GM19397 (cell line): ENCODE measurements around the gene SYT7.

Source experiments
- ATAC-seq: cut with Tn5 transposase; IDR thresholded peaks from one replicate; pipeline ENCODE4 v1.9.1; 2021; ENCODE audit warnings: mild to moderate bottlenecking, moderate library complexity; ENCODE audit not compliant: unreplicated experiment

SYT7 gene

GRCh38 chr11:61503135-61503770, 77.6 kb downstream of the SYT7 start:
- no peak for ATAC-seq

DNA sequence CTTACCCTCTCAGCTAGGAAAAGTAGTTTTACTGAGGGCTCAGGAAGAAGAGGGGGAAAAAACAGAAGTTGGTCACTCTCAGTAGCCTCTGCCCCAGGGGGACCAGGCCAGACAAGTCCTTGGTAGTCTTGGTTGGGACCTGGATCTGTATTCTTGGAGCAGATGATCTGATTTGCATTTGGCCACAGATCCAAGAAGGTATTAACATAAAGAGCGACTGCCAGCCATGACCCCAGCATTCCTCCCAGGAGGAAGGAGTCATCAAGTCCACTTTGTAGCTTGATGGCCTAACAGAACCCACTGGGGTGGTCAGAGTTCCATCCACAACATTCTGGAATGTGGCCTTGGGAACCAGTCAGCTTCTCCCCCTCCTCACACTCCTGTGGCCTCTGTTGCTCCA, 78.4 kb downstream of the SYT7 start:
- ATAC-seq, result no peak

DNA sequence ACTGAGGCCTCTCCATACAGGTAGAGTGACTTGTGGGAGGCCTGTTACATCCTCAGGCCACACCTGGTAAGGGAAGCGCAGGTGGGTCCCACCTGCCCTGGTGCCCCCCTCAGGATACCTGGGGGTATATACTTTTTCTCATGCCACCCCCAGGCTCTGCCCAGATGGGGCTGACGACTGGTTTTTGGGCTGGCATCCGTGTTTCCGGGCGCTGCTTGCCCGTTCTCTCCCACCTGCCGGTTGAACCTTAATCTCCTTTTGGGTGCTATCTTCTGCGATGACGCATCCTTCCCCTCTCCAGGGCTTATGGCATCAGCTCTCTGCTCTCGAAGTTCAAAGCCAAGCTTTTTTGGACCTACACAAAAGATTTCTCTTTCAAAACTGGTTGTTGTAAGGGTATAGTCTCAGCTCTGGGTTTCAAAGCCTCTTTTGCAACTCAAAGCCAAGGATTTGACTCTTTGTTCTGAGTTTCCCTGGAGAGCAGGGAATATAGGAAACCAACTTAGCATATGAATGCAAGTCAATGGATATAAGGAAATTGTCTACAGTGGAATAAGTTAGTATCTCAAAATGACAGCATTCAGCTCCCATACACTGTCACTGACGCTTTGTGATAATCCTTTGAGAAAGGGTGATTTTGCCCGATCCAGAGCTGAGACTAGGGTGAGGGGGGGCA, 80.9 kb downstream of the SYT7 start:
- ATAC-seq, result no peak

DNA sequence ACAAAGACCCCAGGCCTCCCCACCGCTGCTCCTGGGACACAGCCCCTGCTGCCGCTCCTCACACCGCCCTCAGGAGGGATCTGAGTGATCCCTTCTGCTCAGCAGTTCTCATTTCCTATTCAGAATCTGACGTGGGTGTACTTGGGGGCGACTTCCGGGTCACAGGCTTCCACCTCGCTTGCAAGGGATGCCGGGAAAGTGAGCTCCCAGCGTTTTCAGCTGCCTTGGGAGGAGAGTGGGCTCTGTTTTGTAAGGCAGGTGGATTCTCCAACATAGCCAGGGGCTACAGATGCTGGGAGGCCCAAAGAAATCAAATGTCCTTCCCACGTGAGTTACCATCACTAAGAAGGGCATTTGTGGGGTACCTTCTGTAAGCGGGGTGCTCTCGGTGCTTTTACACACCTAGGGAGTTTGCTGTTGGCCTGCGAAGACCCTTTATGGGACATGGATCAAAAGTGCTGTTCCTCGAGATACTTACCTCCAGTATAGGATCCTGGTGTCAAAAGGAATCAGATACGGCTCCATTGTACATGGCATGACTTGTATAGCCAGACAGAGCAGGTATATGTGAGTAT, 82.0 kb downstream of the SYT7 start:
- ATAC-seq, result no peak

DNA sequence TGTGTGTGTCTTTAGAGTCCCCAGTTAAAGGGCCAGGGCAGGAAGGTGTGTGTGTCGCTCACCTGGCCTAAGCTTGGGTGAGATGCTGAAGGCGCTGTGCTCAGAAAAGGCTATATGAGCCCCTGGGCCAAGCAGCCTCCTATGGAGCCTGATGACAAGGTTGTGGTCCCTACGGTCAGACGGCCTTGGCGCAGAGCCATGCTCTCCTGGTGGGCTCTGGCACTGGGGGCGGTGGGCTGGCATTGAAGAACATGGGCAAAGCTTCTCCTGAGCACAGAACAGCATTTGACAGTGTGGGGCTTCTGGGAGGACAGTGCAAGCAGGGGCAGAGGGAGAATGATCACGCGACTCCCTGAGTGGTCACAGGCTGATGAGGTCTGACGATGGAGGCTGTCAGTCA, 83.0 kb downstream of the SYT7 start:
- no peak for ATAC-seq

DNA sequence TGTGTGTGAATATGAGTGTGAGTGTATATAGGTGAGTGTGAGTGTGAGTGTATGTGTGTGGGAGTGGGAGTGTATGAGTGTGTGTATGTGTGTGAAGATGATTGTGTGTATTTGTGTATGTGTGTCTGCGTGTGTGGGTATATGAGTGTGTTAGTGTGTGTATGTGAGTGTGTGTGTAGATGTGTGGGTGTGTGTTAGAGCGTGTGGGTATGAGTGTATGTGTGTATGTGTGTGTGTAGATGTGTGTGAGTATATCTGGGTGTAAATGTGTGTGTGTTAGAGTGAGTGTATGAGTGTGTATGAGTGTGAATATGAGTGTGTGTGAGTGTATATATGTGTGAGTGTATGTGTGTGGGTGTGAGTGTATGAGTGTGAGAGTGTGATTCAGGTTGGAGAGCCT, 83.4 kb downstream of the SYT7 start:
- no peak for ATAC-seq

DNA sequence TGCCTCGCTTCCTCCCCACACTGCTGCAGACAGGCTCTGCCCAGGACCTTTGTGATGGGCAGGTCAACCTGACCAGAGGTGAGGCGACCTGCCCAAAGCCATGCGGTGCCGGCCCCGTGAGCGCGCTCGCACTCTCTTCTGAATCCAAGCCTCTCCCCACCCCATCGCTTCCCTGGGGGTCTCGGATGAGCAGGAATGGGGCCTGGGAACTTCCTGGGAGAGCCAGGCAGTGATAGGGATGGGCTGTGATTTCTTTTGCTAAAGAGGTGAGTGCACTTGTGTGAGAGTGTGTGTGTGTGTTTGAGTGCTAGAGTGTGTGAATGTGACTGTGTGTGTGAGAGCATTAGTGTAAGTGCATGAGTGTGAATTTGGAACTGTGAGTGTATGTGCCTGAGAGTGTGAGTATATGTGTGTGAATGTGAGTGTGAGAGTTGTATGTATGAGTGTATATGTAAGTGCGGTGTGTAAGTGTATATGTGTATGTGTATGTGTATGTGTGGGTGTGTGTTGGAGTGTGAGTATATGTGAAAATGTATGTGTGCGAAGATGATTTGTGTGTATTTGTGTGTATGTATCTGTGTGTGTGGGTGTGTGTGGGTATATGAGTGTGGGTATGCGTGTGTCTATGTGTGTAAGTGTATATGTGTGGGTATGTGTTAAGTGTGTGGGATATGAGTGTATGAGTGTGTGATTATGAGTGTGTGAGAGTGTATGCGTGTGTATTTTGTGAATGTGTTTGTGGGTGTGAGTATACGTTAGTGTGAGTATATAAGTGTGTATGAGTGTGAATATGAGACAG, 84.1 kb downstream of the SYT7 start:
- ATAC-seq, result no peak

- ATAC-seq, result no peak
Measured at GRCh38 chr11:61495801-61496601, 84.9 kb downstream of the SYT7 start.

- ATAC-seq, result no peak
Measured at GRCh38 chr11:61494381-61494961, 86.4 kb downstream of the SYT7 start.

DNA sequence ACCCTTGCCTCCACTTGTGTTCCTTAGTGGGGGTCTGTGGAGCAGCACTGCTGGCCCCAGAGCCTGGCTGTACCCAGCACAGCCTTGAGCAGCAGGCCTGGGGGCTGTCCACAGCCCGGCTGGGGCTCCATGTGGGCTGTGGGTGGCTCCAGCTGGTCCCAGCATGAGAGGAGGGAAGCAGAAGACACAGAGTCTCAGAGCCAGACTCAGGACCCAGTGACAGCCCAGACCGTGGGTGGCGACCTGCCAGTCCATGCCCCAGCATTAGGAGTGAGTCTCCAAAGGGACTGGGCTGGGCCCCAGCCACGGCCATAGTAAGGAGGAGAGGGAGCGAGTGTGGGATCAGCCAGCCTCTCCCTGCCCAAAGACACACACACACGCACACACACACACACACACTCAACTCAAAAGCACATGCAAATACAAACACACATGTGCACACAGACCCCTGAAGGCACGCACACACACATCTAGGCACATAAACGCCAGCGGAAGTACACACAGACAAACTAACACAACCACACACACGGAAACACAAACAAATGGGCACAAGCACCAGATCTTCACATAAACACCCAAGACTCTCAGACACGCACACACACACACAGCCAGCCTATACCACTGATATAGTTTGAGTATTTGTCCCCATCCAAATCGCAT, 89.0 kb downstream of the SYT7 start:
- no peak for ATAC-seq

- ATAC-seq, result no peak
Measured at GRCh38 chr11:61489833-61490721, 90.8 kb downstream of the SYT7 start.

GRCh38 chr11:61488651-61489291, 92.1 kb downstream of the SYT7 start:
- ATAC-seq, result no peak

- ATAC-seq, result no peak
Measured at GRCh38 chr11:61487342-61488025, 93.4 kb downstream of the SYT7 start.

- ATAC-seq, result no peak
Measured at GRCh38 chr11:61486779-61487178, 94.1 kb downstream of the SYT7 start.

DNA sequence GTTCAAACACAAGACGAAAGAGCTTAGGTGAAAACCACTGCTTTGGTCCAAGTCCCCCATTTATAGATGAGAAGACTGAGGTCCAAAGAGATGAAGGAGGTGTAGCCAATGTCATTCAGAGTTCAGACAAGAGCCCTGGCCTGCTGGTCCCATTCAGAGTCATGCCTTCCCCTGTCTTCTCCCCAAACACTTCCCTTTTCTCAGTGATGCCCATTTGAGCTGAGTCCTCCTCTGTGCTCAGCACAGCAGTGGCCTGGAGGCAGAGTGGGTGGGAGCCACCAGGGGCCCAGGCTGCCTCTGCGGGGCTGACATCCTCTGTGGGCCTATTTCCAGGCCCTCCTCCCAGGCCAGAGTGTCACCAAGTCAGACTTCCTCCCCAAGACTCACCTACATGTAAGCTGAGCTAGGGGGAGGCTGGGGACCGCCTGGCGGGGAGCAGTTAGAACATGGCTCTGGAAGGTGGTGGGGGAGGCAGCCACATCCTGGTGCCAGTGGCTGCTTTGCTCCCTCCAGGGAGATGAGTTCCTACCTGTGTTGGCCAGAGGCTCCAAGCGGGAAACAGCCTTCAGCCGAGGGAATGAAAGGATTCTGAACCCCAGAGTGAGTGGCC, 94.8 kb downstream of the SYT7 start:
- ATAC-seq, result no peak

DNA sequence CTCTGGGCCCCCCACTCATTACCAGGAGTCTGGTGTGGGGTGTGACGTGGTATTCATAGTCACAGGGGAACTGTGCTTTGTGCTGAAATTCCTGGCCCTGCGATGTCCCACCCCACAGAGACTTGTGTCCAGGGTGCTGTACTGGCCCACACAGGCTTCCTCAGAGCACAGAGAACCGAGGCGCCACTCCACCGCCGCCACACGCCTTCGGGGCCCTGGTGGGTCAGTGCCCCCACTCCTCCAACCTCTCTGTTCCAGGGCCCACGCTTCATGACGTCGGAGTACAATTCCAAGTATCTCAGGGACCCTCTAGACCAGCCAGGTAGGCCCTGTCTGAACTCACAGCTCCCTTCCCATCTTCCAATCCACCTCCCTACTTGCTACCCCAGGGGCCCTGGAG, 95.8 kb downstream of the SYT7 start:
- ATAC-seq, result no peak

GRCh38 chr11:61484541-61484940, 96.3 kb downstream of the SYT7 start:
- ATAC-seq, result no peak

DNA sequence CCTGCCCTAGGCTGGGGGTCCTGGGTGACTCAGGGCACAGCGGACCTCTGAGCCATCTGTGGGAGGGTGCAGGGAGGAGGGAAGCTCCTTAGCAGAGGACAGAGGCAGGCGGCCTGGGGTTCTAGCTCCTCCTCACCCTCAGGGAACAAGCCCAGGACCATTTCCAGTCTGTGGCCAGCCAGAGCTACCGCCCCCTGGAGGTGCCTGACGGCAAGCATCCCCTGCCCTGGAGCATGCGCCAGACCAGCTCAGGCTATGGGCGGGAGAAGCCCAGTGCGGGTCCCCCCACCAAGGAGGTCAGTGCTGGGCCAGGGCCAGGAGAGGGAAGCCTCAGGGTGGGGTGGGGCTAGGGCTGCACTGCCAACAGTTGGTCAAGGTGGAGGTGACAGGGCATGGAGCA, 98.4 kb downstream of the SYT7 start:
- ATAC-seq, result no peak
